ENCODE data around the gene SRP9.

Gene SRP9

DNA sequence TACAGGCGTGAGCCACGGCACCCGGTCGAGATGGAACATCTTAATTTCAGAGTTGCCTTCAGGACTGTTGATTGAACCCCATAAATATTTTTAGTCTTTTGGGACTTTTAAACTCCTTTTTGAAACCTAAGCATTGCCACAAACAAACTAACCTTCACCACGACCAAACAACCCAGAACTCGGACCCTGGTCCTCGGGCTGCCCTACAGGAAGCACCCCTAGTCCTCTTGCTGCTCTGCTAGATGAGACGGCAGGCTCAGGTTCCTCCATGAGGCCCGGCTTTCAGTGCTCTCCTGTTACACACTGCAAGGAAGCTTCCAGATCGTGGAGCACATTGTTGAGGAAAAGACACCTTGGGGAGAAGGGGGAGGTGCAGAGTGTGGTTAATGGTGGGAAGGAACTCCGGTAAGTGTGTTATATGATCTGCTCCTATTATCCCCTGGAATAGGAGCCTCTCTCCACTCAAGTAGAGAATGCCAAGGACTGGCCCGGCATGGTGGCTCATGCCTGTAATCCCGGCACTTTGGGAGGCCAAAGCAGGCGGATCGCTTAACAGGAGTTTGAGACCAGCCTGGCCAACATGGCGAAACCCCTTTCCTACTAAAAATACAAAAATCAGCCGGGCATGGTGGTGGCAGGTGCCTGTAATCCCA, 38.0 kb downstream of the SRP9 start:
- no peaks in the 10 kb centered on the region for H3K27me3 ChIP-seq (ENCODE audit: control insufficient read depth, insufficient read depth, low read length)
- no peak overlapping the region for H3K4me2 ChIP-seq (ENCODE audit: low read length)
- H2AFZ ChIP-seq, result no peak overlapping the region
- peaks cover 7% of the 10 kb centered on the region for H3K79me2 ChIP-seq
- no peaks in the 10 kb centered on the region for H3K36me3 ChIP-seq (ENCODE audit: control insufficient read depth, insufficient read depth, low read length)
- TF ChIP-seq, protein P1, sequence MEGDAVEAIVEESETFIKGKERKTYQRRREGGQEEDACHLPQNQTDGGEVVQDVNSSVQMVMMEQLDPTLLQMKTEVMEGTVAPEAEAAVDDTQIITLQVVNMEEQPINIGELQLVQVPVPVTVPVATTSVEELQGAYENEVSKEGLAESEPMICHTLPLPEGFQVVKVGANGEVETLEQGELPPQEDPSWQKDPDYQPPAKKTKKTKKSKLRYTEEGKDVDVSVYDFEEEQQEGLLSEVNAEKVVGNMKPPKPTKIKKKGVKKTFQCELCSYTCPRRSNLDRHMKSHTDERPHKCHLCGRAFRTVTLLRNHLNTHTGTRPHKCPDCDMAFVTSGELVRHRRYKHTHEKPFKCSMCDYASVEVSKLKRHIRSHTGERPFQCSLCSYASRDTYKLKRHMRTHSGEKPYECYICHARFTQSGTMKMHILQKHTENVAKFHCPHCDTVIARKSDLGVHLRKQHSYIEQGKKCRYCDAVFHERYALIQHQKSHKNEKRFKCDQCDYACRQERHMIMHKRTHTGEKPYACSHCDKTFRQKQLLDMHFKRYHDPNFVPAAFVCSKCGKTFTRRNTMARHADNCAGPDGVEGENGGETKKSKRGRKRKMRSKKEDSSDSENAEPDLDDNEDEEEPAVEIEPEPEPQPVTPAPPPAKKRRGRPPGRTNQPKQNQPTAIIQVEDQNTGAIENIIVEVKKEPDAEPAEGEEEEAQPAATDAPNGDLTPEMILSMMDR (IDR thresholded peaks at IDR 0.05), result no peak
- no peak overlapping the region for H3K9ac ChIP-seq
- no peak overlapping the region for H3K4me3 ChIP-seq (ENCODE audit: low read depth, low read length)
- H3K9me3 ChIP-seq (ENCODE audit: control insufficient read depth, low read length), result no peaks in the 10 kb centered on the region
- no peak overlapping the region for H3K27ac ChIP-seq
- H3K4me1 ChIP-seq, result no peaks in the 10 kb centered on the region

GRCh38 chr1:225816643-225817538, 39.3 kb downstream of the SRP9 start:
- H3K27ac ChIP-seq, result peak overlapping the region; percentile 61
- no peaks in the 10 kb centered on the region for H3K36me3 ChIP-seq (ENCODE audit: control insufficient read depth, insufficient read depth, low read length)
- H3K4me3 ChIP-seq (ENCODE audit: low read depth, low read length), result no peak overlapping the region
- no peaks in the 10 kb centered on the region for H3K4me1 ChIP-seq
- no peak overlapping the region for H3K9ac ChIP-seq
- H2AFZ ChIP-seq, result no peak overlapping the region
- H3K4me2 ChIP-seq (ENCODE audit: low read length), result no peak overlapping the region
- H3K79me2 ChIP-seq, result peaks cover 7% of the 10 kb centered on the region
- no peaks in the 10 kb centered on the region for H3K27me3 ChIP-seq (ENCODE audit: control insufficient read depth, insufficient read depth, low read length)
- TF ChIP-seq, protein P1 (IDR thresholded peaks at IDR 0.05), result no peak
- no peaks in the 10 kb centered on the region for H3K9me3 ChIP-seq (ENCODE audit: control insufficient read depth, low read length)

DNA sequence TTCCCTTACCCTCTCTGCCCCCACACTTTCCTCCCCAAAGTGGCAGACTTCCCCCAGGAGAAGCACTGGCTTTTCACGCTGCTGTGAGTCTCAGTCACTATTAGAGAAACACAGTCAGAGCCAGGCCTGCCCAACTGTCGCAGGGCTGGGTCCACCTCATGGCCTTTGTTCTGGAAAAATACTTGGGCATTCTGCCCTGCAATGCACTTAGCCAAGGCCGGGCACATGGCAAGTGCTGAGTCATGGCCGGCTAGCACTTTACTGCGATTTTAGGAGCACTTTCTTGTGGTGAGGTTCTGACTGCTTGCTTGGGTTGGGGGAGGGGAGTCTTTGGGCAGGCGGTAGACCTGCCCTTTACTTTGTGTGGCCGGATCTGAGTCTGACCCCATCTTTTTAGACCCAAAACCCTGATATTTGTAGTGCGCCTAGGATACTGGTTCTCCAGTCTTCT, 40.0 kb downstream of the SRP9 start:
- Histone ChIP-seq H3K27me3 (ENCODE audit: control insufficient read depth, insufficient read depth, low read length) (no peaks in the 10 kb centered on the region), H3K79me2 (peaks cover 8% of the 10 kb centered on the region), H3K9me3 (ENCODE audit: control insufficient read depth, low read length) (no peaks in the 10 kb centered on the region), H3K27ac (peak overlapping the region; percentile 61), H3K36me3 (ENCODE audit: control insufficient read depth, insufficient read depth, low read length) (no peaks in the 10 kb centered on the region), H3K9ac (no peak overlapping the region), H3K4me1 (peaks cover 2% of the 10 kb centered on the region), H2AFZ (no peak overlapping the region), H3K4me3 (ENCODE audit: low read depth, low read length) (no peak overlapping the region), H3K4me2 (ENCODE audit: low read length) (no peak overlapping the region)
- TF ChIP-seq, protein P1 (IDR thresholded peaks at IDR 0.05), result no peak

DNA sequence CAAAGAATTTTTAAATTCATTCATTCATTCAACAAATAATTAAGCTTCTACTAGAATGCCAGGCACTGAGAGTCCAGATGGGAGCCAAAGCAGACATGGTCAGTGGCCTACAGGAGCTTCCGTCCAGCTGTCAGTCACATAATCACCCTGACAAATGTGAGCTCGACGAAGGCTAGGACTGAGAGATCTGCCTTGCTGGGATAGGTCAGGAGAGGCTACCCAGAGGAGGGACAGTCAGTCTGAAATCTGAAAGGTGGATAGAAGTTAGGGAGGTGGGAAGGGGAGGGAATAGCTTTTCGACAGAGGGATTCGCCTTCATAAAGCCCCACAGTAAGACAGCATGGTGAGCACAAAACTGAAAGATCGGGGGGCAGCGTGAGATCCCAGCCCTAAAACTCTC, 40.6 kb downstream of the SRP9 start:
- Histone ChIP-seq H3K9ac (no peak overlapping the region), H3K79me2 (peaks cover 11% of the 10 kb centered on the region), H3K27me3 (ENCODE audit: control insufficient read depth, insufficient read depth, low read length) (no peaks in the 10 kb centered on the region), H3K4me2 (ENCODE audit: low read length) (no peak overlapping the region), H3K27ac (peak overlapping the region; percentile 61), H3K4me1 (peaks cover 3% of the 10 kb centered on the region), H3K36me3 (ENCODE audit: control insufficient read depth, insufficient read depth, low read length) (no peaks in the 10 kb centered on the region), H3K4me3 (ENCODE audit: low read depth, low read length) (no peak overlapping the region), H3K9me3 (ENCODE audit: control insufficient read depth, low read length) (no peaks in the 10 kb centered on the region), H2AFZ (no peak overlapping the region)
- TF ChIP-seq, protein P1 (IDR thresholded peaks at IDR 0.05), result no peak

Data from parathyroid adenoma (tissue), 2 donors.